Keratinocyte (primary cell): ENCODE data around the gene SAG. TPM values are rescaled to one million over a fixed set of nuclear protein-coding genes. Genes with fewer than 3 reads are reported as not detected.

Experiments
- DNase-seq: peaks from one replicate; pipeline ENCODE4 v3.0.0-alpha.2; 2011; ENCODE audit warnings: low read depth, missing footprints, low spot score
- FAIRE-seq: peaks from 2 replicates; lab custom pipeline; 2011; peaks lifted over from hg19 to GRCh38; lab: Jason Lieb, UNC
- H2AFZ ChIP-seq: 2 replicates; pipeline ENCODE4 v1.6.0; 2012; ENCODE audit warnings: low read length, control low read depth, inconsistent platforms; ENCODE audit not compliant: control insufficient read depth
- H3K27ac ChIP-seq: 2 replicates; pipeline ENCODE4 v1.5.1; 2011; ENCODE audit warnings: low read length; ENCODE audit not compliant: control insufficient read depth, insufficient read depth
- H3K27me3 ChIP-seq: 3 replicates; pipeline ENCODE4 v1.6.0; 2011; ENCODE audit warnings: low read length; ENCODE audit not compliant: control insufficient read depth, insufficient read depth; ENCODE audit errors: extremely low read depth
- H3K36me3 ChIP-seq, 2 experiments: 2 replicates in 1 of 2; 3 replicates in 1 of 2; pipeline ENCODE4 v1.5.1; 2011; ENCODE audit warnings: low read length in 2 of 2, mild to moderate bottlenecking in 1 of 2; ENCODE audit not compliant: control insufficient read depth in 2 of 2, insufficient read depth in 2 of 2; ENCODE audit errors: extremely low read depth in 1 of 2
- H3K4me1 ChIP-seq: 3 replicates; pipeline ENCODE4 v1.5.1; 2011; ENCODE audit warnings: low read length; ENCODE audit not compliant: control insufficient read depth, insufficient read depth; ENCODE audit errors: extremely low read depth
- H3K4me2 ChIP-seq: 3 replicates; pipeline ENCODE4 v1.6.0; 2011; ENCODE audit warnings: low read depth, low read length; ENCODE audit not compliant: control insufficient read depth, insufficient read depth; ENCODE audit errors: extremely low read depth
- H3K4me3 ChIP-seq, 3 experiments: fragments of 200-600 bp in 1 of 3; sonication (generic) in 1 of 3; 2 replicates in 2 of 3; 3 replicates in 1 of 3; pipeline ENCODE4 v1.5.1; 2011 to 2016; ENCODE audit warnings: low read length in 3 of 3, mild to moderate bottlenecking in 3 of 3, control low read depth in 2 of 3, inconsistent platforms in 1 of 3, low read depth in 1 of 3, mixed read lengths in 1 of 3, mixed run types in 1 of 3, moderate library complexity in 1 of 3; ENCODE audit not compliant: control insufficient read depth in 2 of 3, insufficient read depth in 2 of 3; ENCODE audit errors: extremely low read depth in 1 of 3
- H3K79me2 ChIP-seq: 2 replicates; pipeline ENCODE4 v1.6.0; 2012; ENCODE audit warnings: low read length; ENCODE audit not compliant: control insufficient read depth, insufficient read depth
- H3K9ac ChIP-seq: 3 replicates; pipeline ENCODE4 v1.6.0; 2011; ENCODE audit warnings: low read length; ENCODE audit not compliant: control insufficient read depth, insufficient read depth; ENCODE audit errors: extremely low read depth
- H3K9me1 ChIP-seq: 3 replicates; pipeline ENCODE4 v1.6.0; 2011; ENCODE audit warnings: low read length; ENCODE audit not compliant: control insufficient read depth, insufficient read depth; ENCODE audit errors: extremely low read depth
- H3K9me3 ChIP-seq: 2 replicates; pipeline ENCODE4 v1.5.1; 2012; ENCODE audit warnings: low read depth, low read length; ENCODE audit not compliant: control insufficient read depth
- H4K20me1 ChIP-seq: 3 replicates; pipeline ENCODE4 v1.6.0; 2011; ENCODE audit warnings: low read length; ENCODE audit not compliant: control insufficient read depth, insufficient read depth; ENCODE audit errors: extremely low read depth
- EZH2 ChIP-seq: IDR thresholded peaks from one replicate; pipeline ENCODE4 v1.6.1; 2012; ENCODE audit warnings: inconsistent platforms, mild to moderate bottlenecking, low read length, moderate library complexity
- dilution Hi-C: fragments of 300-500 bp; cut with MboI; formaldehyde crosslinking; loops from one replicate; pipeline ENCODE4 v1.7.0; 2020; ENCODE audit warnings: low sequenced_read_pairs; ENCODE audit not compliant: extremely low pct_ligation_motif_present
- polyA plus RNA-seq, 5 experiments: library from polyadenylated mRNA; depleted of rRNA in 3 of 5; stranded (reverse) in 3 of 5; stranded (forward) in 1 of 5; unstranded in 1 of 5; fragments of >200 nt; gene quantifications; 1 replicate in 1 of 5; 2 replicates in 3 of 5; 3 replicates in 1 of 5; pipeline versions ENCODE4 v1.2.1 to v1.2.3, GENCODE V29; 2011 to 2012; ENCODE audit warnings: missing spikeins in 2 of 5, low read depth in 1 of 5, low replicate concordance in 1 of 5
- TF ChIP-seq, protein P1 (sequence below), 3 experiments: IDR thresholded peaks in 1 of 3; conservative IDR thresholded peaks in 1 of 3; optimal IDR thresholded peaks in 1 of 3; 2 replicates in 2 of 3; 3 replicates in 1 of 3; pipeline versions ENCODE3 to v1.5.1; 2011; ENCODE audit warnings: low read length in 3 of 3, mild to moderate bottlenecking in 3 of 3, moderate library complexity in 2 of 3, control low read depth in 1 of 3, inconsistent platforms in 1 of 3; ENCODE audit not compliant: insufficient read depth in 2 of 3; ENCODE audit errors: extremely low read depth in 1 of 3

SAG gene
- polyA plus RNA-seq, 1 donor (not counting 4 experiments of a cell fraction or from before 2014, with no cell fraction given): not detected

DNA sequence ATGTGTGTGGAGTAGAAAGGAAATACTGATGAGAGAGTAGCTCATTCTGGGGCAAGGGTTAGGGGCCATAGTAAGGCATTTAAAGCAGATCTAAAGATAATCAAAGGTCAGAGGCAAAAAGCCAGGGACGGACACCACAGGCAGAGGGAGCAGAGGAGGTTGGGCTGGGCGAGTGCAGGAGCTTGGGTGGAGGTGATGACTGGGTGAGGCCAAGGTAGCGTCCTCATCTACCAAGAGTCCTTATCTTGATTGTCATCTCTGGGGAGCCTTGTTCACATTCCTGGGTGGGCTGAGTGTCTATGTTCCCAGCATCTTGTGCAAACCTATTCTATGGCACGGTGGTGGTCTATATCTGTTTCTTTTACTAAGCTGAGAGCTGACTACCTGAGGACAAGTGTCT lies 26.1 kb upstream of the SAG start:
- no peak overlapping the region for H3K4me3 ChIP-seq
- dilution Hi-C loops: no loop called here

GRCh38 chr2:233281992-233282603 lies 25.5 kb upstream of the SAG start:
- no peak overlapping the region for H2AFZ ChIP-seq
- H3K9me1 ChIP-seq: no peaks in the 10 kb centered on the region
- H3K36me3 ChIP-seq: peaks cover 23 to 31% of the 10 kb centered on the region in 2 experiments
- FAIRE-seq (no peak), DNase-seq (no peak)
- H3K9ac ChIP-seq: no peak overlapping the region
- no peaks in the 10 kb centered on the region for H3K27me3 ChIP-seq
- H4K20me1 ChIP-seq: no peaks in the 10 kb centered on the region
- dilution Hi-C loops: no loop called here
- no peak for TF ChIP-seq EZH2
- TF ChIP-seq, protein P1, sequence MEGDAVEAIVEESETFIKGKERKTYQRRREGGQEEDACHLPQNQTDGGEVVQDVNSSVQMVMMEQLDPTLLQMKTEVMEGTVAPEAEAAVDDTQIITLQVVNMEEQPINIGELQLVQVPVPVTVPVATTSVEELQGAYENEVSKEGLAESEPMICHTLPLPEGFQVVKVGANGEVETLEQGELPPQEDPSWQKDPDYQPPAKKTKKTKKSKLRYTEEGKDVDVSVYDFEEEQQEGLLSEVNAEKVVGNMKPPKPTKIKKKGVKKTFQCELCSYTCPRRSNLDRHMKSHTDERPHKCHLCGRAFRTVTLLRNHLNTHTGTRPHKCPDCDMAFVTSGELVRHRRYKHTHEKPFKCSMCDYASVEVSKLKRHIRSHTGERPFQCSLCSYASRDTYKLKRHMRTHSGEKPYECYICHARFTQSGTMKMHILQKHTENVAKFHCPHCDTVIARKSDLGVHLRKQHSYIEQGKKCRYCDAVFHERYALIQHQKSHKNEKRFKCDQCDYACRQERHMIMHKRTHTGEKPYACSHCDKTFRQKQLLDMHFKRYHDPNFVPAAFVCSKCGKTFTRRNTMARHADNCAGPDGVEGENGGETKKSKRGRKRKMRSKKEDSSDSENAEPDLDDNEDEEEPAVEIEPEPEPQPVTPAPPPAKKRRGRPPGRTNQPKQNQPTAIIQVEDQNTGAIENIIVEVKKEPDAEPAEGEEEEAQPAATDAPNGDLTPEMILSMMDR (optimal IDR thresholded peaks at IDR 0.05 in 1 of 3, IDR thresholded peaks at IDR 0.05 in 1 of 3, conservative IDR thresholded peaks at IDR 0.05 in 1 of 3; ENCODE audit: extremely low read depth in 1 of 3, insufficient read depth in 2 of 3, low read length in 3 of 3): no peak
- H3K9me3 ChIP-seq: no peaks in the 10 kb centered on the region
- H3K4me3 ChIP-seq: no peak overlapping the region
- H3K27ac ChIP-seq: no peak overlapping the region
- peaks cover 3% of the 10 kb centered on the region for H3K4me1 ChIP-seq
- no peak overlapping the region for H3K4me2 ChIP-seq
- peaks cover 2% of the 10 kb centered on the region for H3K79me2 ChIP-seq

More for the DNA sequence above, 26.1 kb upstream of the SAG start:
- no peaks in the 10 kb centered on the region for H3K9me3 ChIP-seq
- H2AFZ ChIP-seq: no peak overlapping the region
- no peaks in the 10 kb centered on the region for H4K20me1 ChIP-seq
- H3K9me1 ChIP-seq: no peaks in the 10 kb centered on the region
- H3K27me3 ChIP-seq: no peaks in the 10 kb centered on the region
- no peaks in the 10 kb centered on the region for H3K79me2 ChIP-seq
- FAIRE-seq (no peak), DNase-seq (no peak)
- peaks cover 3% of the 10 kb centered on the region for H3K4me1 ChIP-seq
- no peak overlapping the region for H3K9ac ChIP-seq
- TF ChIP-seq, protein P1 (optimal IDR thresholded peaks at IDR 0.05 in 1 of 3, IDR thresholded peaks at IDR 0.05 in 1 of 3, conservative IDR thresholded peaks at IDR 0.05 in 1 of 3; ENCODE audit: extremely low read depth in 1 of 3, insufficient read depth in 2 of 3, low read length in 3 of 3): no peak
- TF ChIP-seq EZH2: no peak
- no peak overlapping the region for H3K4me2 ChIP-seq
- peaks cover 21 to 31% of the 10 kb centered on the region in 2 experiments for H3K36me3 ChIP-seq
- H3K27ac ChIP-seq: no peak overlapping the region
